NB4 (cell line): ENCODE data around the gene FBXW5.

Experiments used
- CTCF ChIP-seq: IDR thresholded peaks from one replicate; pipeline ENCODE4 v1.5.1; 2012; ENCODE audit warnings: low read depth, low read length
- MAX ChIP-seq: IDR thresholded peaks from 2 replicates; pipeline ENCODE4 v1.6.1; 2011; ENCODE audit warnings: low read depth, low read length
- MYC ChIP-seq: IDR thresholded peaks from 2 replicates; pipeline ENCODE4 v1.6.1; 2011; ENCODE audit warnings: low read depth, low read length
- POLR2A ChIP-seq: IDR thresholded peaks from 2 replicates; pipeline ENCODE4 v1.6.1; 2011; ENCODE audit warnings: mild to moderate bottlenecking; ENCODE audit not compliant: insufficient read length; ENCODE audit errors: extremely low read depth

DNA sequence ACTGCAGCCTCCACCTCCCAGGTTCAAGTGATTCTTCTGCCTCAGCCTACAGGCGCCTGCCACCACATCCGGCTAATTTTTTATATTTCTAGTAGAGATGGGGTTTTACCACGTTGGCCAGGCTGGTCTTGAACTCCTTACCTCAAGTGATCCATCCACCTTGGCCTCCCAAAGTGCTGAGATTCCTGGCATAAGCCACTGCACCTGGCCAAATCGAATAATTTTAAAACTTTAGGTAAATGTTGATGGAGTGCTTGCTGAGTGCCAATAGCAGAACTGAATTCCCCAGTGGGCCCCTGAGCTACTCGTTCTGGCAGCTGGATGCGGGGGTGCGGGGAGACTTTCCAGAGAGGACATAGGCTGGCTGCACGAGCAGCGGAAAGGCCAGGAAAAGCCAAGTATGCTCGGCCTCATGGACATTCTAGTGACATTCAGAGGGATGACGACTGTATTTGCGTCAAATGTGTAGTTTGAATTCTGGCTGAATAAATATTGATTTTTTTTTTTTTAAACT, 41.4 kb downstream of the FBXW5 start:
- TF ChIP-seq MYC (no peak), CTCF (no peak), MAX (no peak), POLR2A (no peak)
